A549 (cell line): ENCODE results near the gene CPPED1. TPM values are rescaled to one million over a fixed set of nuclear protein-coding genes. Genes with fewer than 3 reads are reported as not detected.

Source experiments
- ATAC-seq, 2 experiments: fragments of 200-7000 bp in 1 of 2; fragments of >200 bp in 1 of 2; cut with Nextera tagmentation in 1 of 2; cut with Tn5 transposase in 1 of 2; 3 replicates each; pipeline versions ENCODE4 v1.8.0 to v1.9.1; 2018 to 2020; ENCODE audit warnings: mild to moderate bottlenecking in 1 of 2, moderate library complexity in 1 of 2
- CTCF ChIA-PET: fragments of 300-600 bp; sonication (Branson Sonifier 250); formaldehyde crosslinking; extraction: SDS; loops from one replicate; lab custom pipeline; 2021; ENCODE audit warnings: antibody characterized with exemption, inconsistent platforms; lab: Yijun Ruan, JAX
- POLR2A ChIA-PET: fragments of 350-600 bp; formaldehyde crosslinking; extraction: SDS; loops from one replicate; lab custom pipeline; 2021; ENCODE audit warnings: antibody characterized with exemption, inconsistent platforms; lab: Yijun Ruan, JAX
- DNase-seq, 2 experiments: peaks; one replicate each; pipeline versions ENCODE4 v3.0.0 to v3.0.0-alpha.2; 2011 to 2016; ENCODE audit warnings: low read depth in 1 of 2, low spot score in 1 of 2
- FAIRE-seq: peaks from 2 replicates; lab custom pipeline; 2011; peaks lifted over from hg19 to GRCh38; lab: Jason Lieb, UNC
- H3K27ac ChIP-seq, 2 experiments: fragments of >200 bp; sonication (Bioruptor Twin); formaldehyde crosslinking; 3 replicates each; pipeline ENCODE4 v1.5.1; 2016 to 2017
- H3K4me1 ChIP-seq: fragments of >200 bp; sonication (Bioruptor Twin); formaldehyde crosslinking; 3 replicates; pipeline ENCODE4 v1.6.1; 2016
- H3K4me2 ChIP-seq: fragments of >200 bp; sonication (Bioruptor Twin); formaldehyde crosslinking; 3 replicates; pipeline ENCODE4 v1.6.1; 2016
- H3K4me3 ChIP-seq: fragments of >200 bp; sonication (Bioruptor Twin); formaldehyde crosslinking; 3 replicates; pipeline ENCODE4 v1.5.1; 2016
- H3K9me3 ChIP-seq: fragments of >200 bp; sonication (Bioruptor Twin); formaldehyde crosslinking; 3 replicates; pipeline ENCODE4 v1.6.1; 2016
- CEBPB ChIP-seq, 2 experiments: fragments of >200 bp in 1 of 2; sonication (Bioruptor Twin) in 1 of 2; formaldehyde crosslinking in 1 of 2; IDR thresholded peaks; 2 replicates each; pipeline ENCODE4 v1.6.1; 2012 to 2016
- CHD4 ChIP-seq: fragments of 200-600 bp; sonication (generic); IDR thresholded peaks from 2 replicates; pipeline ENCODE4 v1.6.1; 2016; ENCODE audit warnings: antibody characterized with exemption, mild to moderate bottlenecking, borderline replicate concordance
- EHF ChIP-seq: fragments of 250-450 bp; sonication (Bioruptor Pico); IDR thresholded peaks from 2 replicates; pipeline ENCODE4 v1.5.0; 2020; ENCODE audit warnings: mild to moderate bottlenecking
- ESRRA ChIP-seq: fragments of 150-350 bp; IDR thresholded peaks from 2 replicates; pipeline ENCODE4 v1.6.1; 2014; ENCODE audit warnings: mild to moderate bottlenecking, low read length, borderline replicate concordance
- HOXB13 ChIP-seq: fragments of 250-450 bp; sonication (Bioruptor Pico); IDR thresholded peaks from 2 replicates; pipeline ENCODE4 v1.5.0; 2020; ENCODE audit warnings: low read depth, mild to moderate bottlenecking, moderate library complexity
- HOXB5 ChIP-seq: fragments of 250-450 bp; sonication (Bioruptor Pico); IDR thresholded peaks from 2 replicates; pipeline ENCODE4 v1.5.0; 2020; ENCODE audit warnings: mild to moderate bottlenecking, moderate library complexity
- JUNB ChIP-seq: fragments of >200 bp; sonication (Bioruptor Twin); formaldehyde crosslinking; IDR thresholded peaks from 2 replicates; pipeline ENCODE4 v1.6.1; 2016
- MAFK ChIP-seq: fragments of 450-650 bp; IDR thresholded peaks from 2 replicates; pipeline ENCODE4 v1.6.1; 2014; ENCODE audit not compliant: partially characterized antibody
- MYC ChIP-seq: IDR thresholded peaks from 2 replicates; pipeline ENCODE4 v1.6.1; 2012; ENCODE audit warnings: mild to moderate bottlenecking, inconsistent platforms, low read length, improper control_type of control experiment, borderline replicate concordance
- NPAS2 ChIP-seq: fragments of 250-450 bp; sonication (Bioruptor Pico); IDR thresholded peaks from 2 replicates; pipeline ENCODE4 v1.8.0; 2022; ENCODE audit warnings: mild to moderate bottlenecking, moderate library complexity, borderline replicate concordance
- NR3C1 ChIP-seq: fragments of >200 bp; sonication (Bioruptor Twin); formaldehyde crosslinking; IDR thresholded peaks from 3 replicates; pipeline ENCODE4 v1.6.1; 2017
- TFCP2L1 ChIP-seq: fragments of 250-450 bp; sonication (Bioruptor Pico); IDR thresholded peaks from 2 replicates; pipeline ENCODE4 v1.5.0; 2021; ENCODE audit warnings: mild to moderate bottlenecking
- ZFP36 ChIP-seq: fragments of 450-650 bp; IDR thresholded peaks from 2 replicates; pipeline ENCODE4 v1.6.1; 2014; ENCODE audit warnings: borderline replicate concordance; ENCODE audit not compliant: partially characterized antibody
- WGBS: methylation state at CpG from one replicate; pipeline ENCODE4 v1.1.6; 2017; ENCODE audit errors: missing lambda C conversion rate; 5-methylcytosine and 5-hydroxymethylcytosine counted together
- polyA plus RNA-seq, 4 experiments: library from polyadenylated mRNA; depleted of rRNA in 3 of 4; stranded (reverse); fragments of >200 nt; fragmentation: RNase III in 1 of 4; extraction: RNeasy Plus Mini Kit Qiagen cat#74134 plus additional on column Dnase treatment in 1 of 4; gene quantifications; 2 replicates in 3 of 4; 3 replicates in 1 of 4; pipeline ENCODE4 v1.2.3, GENCODE V29; 2011 to 2017
- TF ChIP-seq, protein P1 (sequence below): IDR thresholded peaks from 2 replicates; pipeline ENCODE4 v1.6.1; 2012; ENCODE audit warnings: low read depth, borderline replicate concordance
- TF ChIP-seq, protein P2 (sequence below): fragments of >200 bp; sonication (Bioruptor Twin); formaldehyde crosslinking; IDR thresholded peaks from 2 replicates; pipeline ENCODE4 v1.6.1; 2016
- TF ChIP-seq, protein P3 (sequence below): IDR thresholded peaks from 2 replicates; pipeline ENCODE4 v1.6.1; 2012
- TF ChIP-seq, protein P4 (sequence below): IDR thresholded peaks from 2 replicates; pipeline ENCODE4 v1.6.1; 2012
- TF ChIP-seq, protein P5 (sequence below): fragments of 200-600 bp; sonication (generic); IDR thresholded peaks from 2 replicates; pipeline ENCODE4 v1.6.1; 2016; ENCODE audit warnings: antibody characterized with exemption, mild to moderate bottlenecking, moderate library complexity
- TF ChIP-seq, protein P6 (sequence below): fragments of >200 bp; sonication (Bioruptor Twin); formaldehyde crosslinking; IDR thresholded peaks from 3 replicates; pipeline ENCODE4 v1.6.1; 2016
- TF ChIP-seq, protein P7 (sequence below): fragments of 150-350 bp; IDR thresholded peaks from 2 replicates; pipeline ENCODE4 v1.6.1; 2014; ENCODE audit warnings: low read depth, mild to moderate bottlenecking, low read length

Gene CPPED1
- polyA plus RNA-seq, 2 of the 4 experiments (the other 2 are of a cell fraction): 16.1 to 30.5 TPM

DNA sequence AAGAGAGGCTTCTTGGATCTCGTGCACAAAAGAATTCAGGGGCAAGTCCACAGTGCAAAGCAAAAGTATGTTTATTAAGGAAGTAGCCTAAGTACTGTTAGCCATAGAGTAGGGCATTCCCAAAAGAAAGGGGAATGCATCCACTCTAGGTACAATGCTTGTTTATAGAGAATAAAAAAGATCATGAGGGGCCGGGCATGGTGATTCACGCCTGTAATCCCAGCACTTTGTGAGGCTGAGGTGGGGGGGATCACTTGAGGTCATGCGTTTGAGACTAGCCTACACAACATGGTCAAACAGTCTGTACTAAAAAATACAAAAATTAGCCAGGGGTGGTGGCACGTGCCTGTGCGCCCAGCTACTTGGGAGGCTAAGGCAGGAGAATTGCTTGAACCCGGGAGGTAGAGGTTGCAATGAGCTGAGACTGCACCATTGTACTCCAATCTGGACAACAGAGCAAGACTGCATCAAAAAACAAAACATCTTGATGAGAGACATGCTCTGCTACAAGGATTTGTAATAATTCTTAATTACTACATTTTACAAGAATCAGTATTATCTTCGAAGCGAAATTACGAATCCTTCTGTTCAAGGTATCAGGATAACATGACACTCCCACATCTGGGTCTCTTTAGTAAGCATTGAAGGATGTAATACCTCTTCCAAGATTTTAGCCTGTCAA, 191.6 kb downstream of the CPPED1 start:
- peak overlapping the region; percentile 74 for H3K4me2 ChIP-seq
- ATAC-seq (no peak; a peak in 1 of 6 replicates), DNase-seq (no peak), FAIRE-seq (no peak)
- WGBS: 78% methylated on average over 10 of the region's 10 CpGs
- H3K4me3 ChIP-seq: no peak overlapping the region
- no peaks in the 10 kb centered on the region for H3K9me3 ChIP-seq
- H3K27ac ChIP-seq: peak overlapping the region; percentile 93 to 95
- TF ChIP-seq HOXB5 (CRISPR knock-in tag): no peak
- no peak for TF ChIP-seq ZFP36
- TF ChIP-seq, protein P1, sequence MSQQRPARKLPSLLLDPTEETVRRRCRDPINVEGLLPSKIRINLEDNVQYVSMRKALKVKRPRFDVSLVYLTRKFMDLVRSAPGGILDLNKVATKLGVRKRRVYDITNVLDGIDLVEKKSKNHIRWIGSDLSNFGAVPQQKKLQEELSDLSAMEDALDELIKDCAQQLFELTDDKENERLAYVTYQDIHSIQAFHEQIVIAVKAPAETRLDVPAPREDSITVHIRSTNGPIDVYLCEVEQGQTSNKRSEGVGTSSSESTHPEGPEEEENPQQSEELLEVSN: no peak
- TF ChIP-seq CEBPB (IDR thresholded peaks at IDR 0.05): no peak
- TF ChIP-seq NPAS2: no peak
- TF ChIP-seq EHF (CRISPR knock-in tag): no peak
- TF ChIP-seq, protein P2, sequence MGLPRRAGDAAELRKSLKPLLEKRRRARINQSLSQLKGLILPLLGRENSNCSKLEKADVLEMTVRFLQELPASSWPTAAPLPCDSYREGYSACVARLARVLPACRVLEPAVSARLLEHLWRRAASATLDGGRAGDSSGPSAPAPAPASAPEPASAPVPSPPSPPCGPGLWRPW: no peak
- no peak for TF ChIP-seq NR3C1
- TF ChIP-seq, protein P3, sequence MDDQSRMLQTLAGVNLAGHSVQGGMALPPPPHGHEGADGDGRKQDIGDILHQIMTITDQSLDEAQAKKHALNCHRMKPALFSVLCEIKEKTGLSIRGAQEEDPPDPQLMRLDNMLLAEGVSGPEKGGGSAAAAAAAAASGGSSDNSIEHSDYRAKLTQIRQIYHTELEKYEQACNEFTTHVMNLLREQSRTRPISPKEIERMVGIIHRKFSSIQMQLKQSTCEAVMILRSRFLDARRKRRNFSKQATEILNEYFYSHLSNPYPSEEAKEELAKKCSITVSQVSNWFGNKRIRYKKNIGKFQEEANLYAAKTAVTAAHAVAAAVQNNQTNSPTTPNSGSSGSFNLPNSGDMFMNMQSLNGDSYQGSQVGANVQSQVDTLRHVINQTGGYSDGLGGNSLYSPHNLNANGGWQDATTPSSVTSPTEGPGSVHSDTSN: no peak
- no peak for TF ChIP-seq MYC
- TF ChIP-seq, protein P4, sequence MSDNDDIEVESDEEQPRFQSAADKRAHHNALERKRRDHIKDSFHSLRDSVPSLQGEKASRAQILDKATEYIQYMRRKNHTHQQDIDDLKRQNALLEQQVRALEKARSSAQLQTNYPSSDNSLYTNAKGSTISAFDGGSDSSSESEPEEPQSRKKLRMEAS: no peak
- no peak for TF ChIP-seq JUNB
- TF ChIP-seq CHD4: no peak
- TF ChIP-seq, protein P5, sequence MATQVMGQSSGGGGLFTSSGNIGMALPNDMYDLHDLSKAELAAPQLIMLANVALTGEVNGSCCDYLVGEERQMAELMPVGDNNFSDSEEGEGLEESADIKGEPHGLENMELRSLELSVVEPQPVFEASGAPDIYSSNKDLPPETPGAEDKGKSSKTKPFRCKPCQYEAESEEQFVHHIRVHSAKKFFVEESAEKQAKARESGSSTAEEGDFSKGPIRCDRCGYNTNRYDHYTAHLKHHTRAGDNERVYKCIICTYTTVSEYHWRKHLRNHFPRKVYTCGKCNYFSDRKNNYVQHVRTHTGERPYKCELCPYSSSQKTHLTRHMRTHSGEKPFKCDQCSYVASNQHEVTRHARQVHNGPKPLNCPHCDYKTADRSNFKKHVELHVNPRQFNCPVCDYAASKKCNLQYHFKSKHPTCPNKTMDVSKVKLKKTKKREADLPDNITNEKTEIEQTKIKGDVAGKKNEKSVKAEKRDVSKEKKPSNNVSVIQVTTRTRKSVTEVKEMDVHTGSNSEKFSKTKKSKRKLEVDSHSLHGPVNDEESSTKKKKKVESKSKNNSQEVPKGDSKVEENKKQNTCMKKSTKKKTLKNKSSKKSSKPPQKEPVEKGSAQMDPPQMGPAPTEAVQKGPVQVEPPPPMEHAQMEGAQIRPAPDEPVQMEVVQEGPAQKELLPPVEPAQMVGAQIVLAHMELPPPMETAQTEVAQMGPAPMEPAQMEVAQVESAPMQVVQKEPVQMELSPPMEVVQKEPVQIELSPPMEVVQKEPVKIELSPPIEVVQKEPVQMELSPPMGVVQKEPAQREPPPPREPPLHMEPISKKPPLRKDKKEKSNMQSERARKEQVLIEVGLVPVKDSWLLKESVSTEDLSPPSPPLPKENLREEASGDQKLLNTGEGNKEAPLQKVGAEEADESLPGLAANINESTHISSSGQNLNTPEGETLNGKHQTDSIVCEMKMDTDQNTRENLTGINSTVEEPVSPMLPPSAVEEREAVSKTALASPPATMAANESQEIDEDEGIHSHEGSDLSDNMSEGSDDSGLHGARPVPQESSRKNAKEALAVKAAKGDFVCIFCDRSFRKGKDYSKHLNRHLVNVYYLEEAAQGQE: no peak
- TF ChIP-seq TFCP2L1: no peak
- TF ChIP-seq, protein P6, sequence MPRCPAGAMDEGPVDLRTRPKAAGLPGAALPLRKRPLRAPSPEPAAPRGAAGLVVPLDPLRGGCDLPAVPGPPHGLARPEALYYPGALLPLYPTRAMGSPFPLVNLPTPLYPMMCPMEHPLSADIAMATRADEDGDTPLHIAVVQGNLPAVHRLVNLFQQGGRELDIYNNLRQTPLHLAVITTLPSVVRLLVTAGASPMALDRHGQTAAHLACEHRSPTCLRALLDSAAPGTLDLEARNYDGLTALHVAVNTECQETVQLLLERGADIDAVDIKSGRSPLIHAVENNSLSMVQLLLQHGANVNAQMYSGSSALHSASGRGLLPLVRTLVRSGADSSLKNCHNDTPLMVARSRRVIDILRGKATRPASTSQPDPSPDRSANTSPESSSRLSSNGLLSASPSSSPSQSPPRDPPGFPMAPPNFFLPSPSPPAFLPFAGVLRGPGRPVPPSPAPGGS: no peak
- no peak for TF ChIP-seq ESRRA
- no peak for TF ChIP-seq HOXB13
- no peak for TF ChIP-seq MAFK
- TF ChIP-seq, protein P7, sequence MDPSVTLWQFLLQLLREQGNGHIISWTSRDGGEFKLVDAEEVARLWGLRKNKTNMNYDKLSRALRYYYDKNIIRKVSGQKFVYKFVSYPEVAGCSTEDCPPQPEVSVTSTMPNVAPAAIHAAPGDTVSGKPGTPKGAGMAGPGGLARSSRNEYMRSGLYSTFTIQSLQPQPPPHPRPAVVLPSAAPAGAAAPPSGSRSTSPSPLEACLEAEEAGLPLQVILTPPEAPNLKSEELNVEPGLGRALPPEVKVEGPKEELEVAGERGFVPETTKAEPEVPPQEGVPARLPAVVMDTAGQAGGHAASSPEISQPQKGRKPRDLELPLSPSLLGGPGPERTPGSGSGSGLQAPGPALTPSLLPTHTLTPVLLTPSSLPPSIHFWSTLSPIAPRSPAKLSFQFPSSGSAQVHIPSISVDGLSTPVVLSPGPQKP: no peak
- H3K4me1 ChIP-seq: peaks cover 39% of the 10 kb centered on the region
- ChIA-PET CTCF (interaction anchor here (2.1 kb wide), 1 partner anchor 39 kb away, joined by 6 read pairs; no protein-coding TSS in a partner anchor), POLR2A (no interaction called here)
